GM18508 (cell line): Measurements from ENCODE around the gene CIB2.
"Not testable (repeated sequence)": the region's sequence is repeated elsewhere in the genome, so short reads cannot be mapped to it uniquely, and the experiment has no call there.

Experiments
- ATAC-seq: cut with Tn5 transposase; IDR thresholded peaks from one replicate; pipeline ENCODE4 v1.9.1; 2021; ENCODE audit warnings: moderate number of reproducible peaks; ENCODE audit not compliant: insufficient read depth, unreplicated experiment

The CIB2 gene

GRCh38 chr15:78131295-78132061 lies at the start of gene CIB2:
CIB2 (minus strand) TSS chr15:78131445; CDS start chr15:78131215, 230 bp downstream.
- no peak for ATAC-seq

- no peak for ATAC-seq
Measured at GRCh38 chr15:78179906-78180305, 48.7 kb upstream of the CIB2 start.

- ATAC-seq, result no peak
Measured at GRCh38 chr15:78179286-78179840, 48.1 kb upstream of the CIB2 start.

GRCh38 chr15:78178064-78178463 lies 46.8 kb upstream of the CIB2 start:
- ATAC-seq, result no peak

- no peak for ATAC-seq
Measured at GRCh38 chr15:78177447-78177873, 46.2 kb upstream of the CIB2 start.

- ATAC-seq, result no peak
Measured at GRCh38 chr15:78175330-78175729, 44.1 kb upstream of the CIB2 start.

- ATAC-seq, result no peak
Measured at GRCh38 chr15:78174401-78174800, 43.2 kb upstream of the CIB2 start.

- ATAC-seq, result no peak
Measured at GRCh38 chr15:78171864-78172472, 40.7 kb upstream of the CIB2 start.

GRCh38 chr15:78170848-78171773 lies 39.9 kb upstream of the CIB2 start:
- peak; percentile 35 for ATAC-seq

GRCh38 chr15:78168608-78169007 lies 37.4 kb upstream of the CIB2 start:
- ATAC-seq, result no peak

GRCh38 chr15:78167227-78167888 lies 36.1 kb upstream of the CIB2 start:
- peak; percentile 66 for ATAC-seq

- no peak for ATAC-seq
Measured at GRCh38 chr15:78164010-78164409, 32.8 kb upstream of the CIB2 start.

GRCh38 chr15:78162038-78162437 lies 30.8 kb upstream of the CIB2 start:
- no peak for ATAC-seq

- no peak for ATAC-seq
Measured at GRCh38 chr15:78159395-78159794, 28.1 kb upstream of the CIB2 start.

GRCh38 chr15:78157203-78157602 lies 26.0 kb upstream of the CIB2 start:
- no peak for ATAC-seq

- no peak for ATAC-seq
Measured at GRCh38 chr15:78156653-78157052, 25.4 kb upstream of the CIB2 start.

GRCh38 chr15:78155355-78155939 lies 24.2 kb upstream of the CIB2 start:
- ATAC-seq, result no peak

GRCh38 chr15:78154955-78155354 lies 23.7 kb upstream of the CIB2 start:
- no peak for ATAC-seq

- not testable (repeated sequence) for ATAC-seq
Measured at GRCh38 chr15:78151075-78151474, 19.8 kb upstream of the CIB2 start.
